K562 (cell line): Measurements from ENCODE around the gene BMPER. TPM values are rescaled to one million over a fixed set of nuclear protein-coding genes. Genes with fewer than 3 reads are reported as not detected.

Source experiments
- ATAC-seq: fragments of 200-7000 bp; cut with Tn5 transposase; 3 replicates; pipeline ENCODE4 v1.9.1; 2020; ENCODE audit warnings: moderate library complexity
- BruUV-seq: library from RNA; stranded (reverse); fragments of 400-500 nt; replicated peaks from 2 replicates; lab custom pipeline; 2021; lab: Mats Ljungman, UMichigan
- CTCF ChIA-PET: fragments of 300-600 bp; formaldehyde crosslinking; extraction: SDS; loops from one replicate; lab custom pipeline; 2021; ENCODE audit warnings: low intra/inter-chr PET ratio; lab: Yijun Ruan, JAX
- POLR2A ChIA-PET: fragments of 300-600, 350-650 bp; sonication (Branson Sonifier 250); formaldehyde crosslinking; extraction: SDS; loops from one replicate; lab custom pipeline; 2021; ENCODE audit warnings: antibody characterized with exemption, inconsistent platforms; lab: Yijun Ruan, JAX
- DNase-seq, 4 experiments: peaks; one replicate each; pipeline versions ENCODE4 v3.0.0 to v3.0.0-alpha.2; 2011 to 2018; ENCODE audit warnings: low spot score in 3 of 4, mixed read lengths in 3 of 4; ENCODE audit errors: extremely low read depth in 1 of 4
- FAIRE-seq: peaks from 2 replicates; lab custom pipeline; 2011; peaks lifted over from hg19 to GRCh38; lab: Jason Lieb, UNC
- H2AFZ ChIP-seq: 2 replicates; pipeline ENCODE4 v1.6.0; 2011; ENCODE audit warnings: low read depth, low read length, control low read depth, inconsistent platforms
- H3K27ac ChIP-seq: fragments of 200-600 bp; 3 replicates; pipeline ENCODE4 v1.8.0; 2011; ENCODE audit warnings: low read depth, mild to moderate bottlenecking, control low read depth, inconsistent platforms, low read length, moderate library complexity, mixed read lengths; ENCODE audit errors: extremely low read depth
- H3K27me3 ChIP-seq, 2 experiments: fragments of 300-600 bp in 1 of 2; 2 replicates in 1 of 2; 3 replicates in 1 of 2; pipeline versions ENCODE4 v1.6.0 to v1.8.0; 2011; ENCODE audit warnings: inconsistent platforms in 2 of 2, low read length in 2 of 2, mild to moderate bottlenecking in 1 of 2, mixed read lengths in 1 of 2, moderate library complexity in 1 of 2; ENCODE audit not compliant: control insufficient read depth in 2 of 2, insufficient read depth in 2 of 2
- H3K36me3 ChIP-seq: fragments of 300-600 bp; 3 replicates; pipeline ENCODE4 v1.8.0; 2011; ENCODE audit warnings: mild to moderate bottlenecking, low read length, inconsistent platforms; ENCODE audit not compliant: control insufficient read depth, insufficient read depth
- H3K4me1 ChIP-seq, 2 experiments: fragments of 200-600 bp in 1 of 2; replicated peaks in 1 of 2; 2 replicates in 1 of 2; 3 replicates in 1 of 2; pipeline versions ENCODE4 v1.5.1 to v1.8.0; 2011; ENCODE audit warnings: inconsistent platforms in 2 of 2, low read length in 2 of 2, mild to moderate bottlenecking in 1 of 2, mixed read lengths in 1 of 2, moderate library complexity in 1 of 2; ENCODE audit not compliant: control insufficient read depth in 2 of 2, insufficient read depth in 2 of 2
- H3K4me2 ChIP-seq: 2 replicates; pipeline ENCODE4 v1.6.1; 2011; ENCODE audit warnings: low read length, control low read depth, inconsistent platforms, mixed read lengths; ENCODE audit not compliant: insufficient read depth
- H3K4me3 ChIP-seq: fragments of 200-600 bp; sonication (generic), shearing (Covaris generic); 2 replicates; pipeline ENCODE4 v1.5.1; 2016; ENCODE audit warnings: control low read depth, inconsistent platforms
- H3K79me2 ChIP-seq: fragments of 200-600 bp; 3 replicates; pipeline ENCODE4 v1.8.0; 2011; ENCODE audit warnings: low read length, inconsistent platforms; ENCODE audit not compliant: control insufficient read depth, insufficient read depth
- H3K9ac ChIP-seq, 2 experiments: 2 replicates each; pipeline versions ENCODE4 v1.6.0 to v1.6.1; 2011; ENCODE audit warnings: low read depth in 2 of 2, low read length in 2 of 2, control low read depth in 1 of 2, inconsistent platforms in 1 of 2, mild to moderate bottlenecking in 1 of 2, mixed read lengths in 1 of 2; ENCODE audit not compliant: insufficient read depth in 1 of 2
- H3K9me1 ChIP-seq: one replicate; pipeline ENCODE4 v1.6.0; 2011; ENCODE audit warnings: inconsistent platforms, mild to moderate bottlenecking, low read length, moderate library complexity; ENCODE audit not compliant: control insufficient read depth, insufficient read depth
- H3K9me3 ChIP-seq: replicated peaks from 2 replicates; pipeline ENCODE4 v1.5.1; 2011; ENCODE audit warnings: low read depth, low read length, inconsistent platforms; ENCODE audit not compliant: control insufficient read depth, insufficient read depth
- H4K20me1 ChIP-seq: replicated peaks from 2 replicates; pipeline ENCODE4 v1.6.1; 2011; ENCODE audit warnings: low read length, inconsistent platforms, mixed read lengths; ENCODE audit not compliant: control insufficient read depth, insufficient read depth
- CHD4 ChIP-seq: fragments of 200-600 bp; sonication (generic); IDR thresholded peaks from 3 replicates; pipeline ENCODE4 v1.6.1; 2012; ENCODE audit warnings: low read depth, mild to moderate bottlenecking, mixed read lengths, low read length, inconsistent platforms; ENCODE audit not compliant: insufficient read depth, insufficient replicate concordance, poor library complexity, severe bottlenecking
- MAZ ChIP-seq, 2 experiments: fragments of 450-650 bp in 1 of 2; sonication (generic) in 1 of 2; formaldehyde crosslinking; IDR thresholded peaks in 1 of 2; conservative IDR thresholded peaks in 1 of 2; 2 replicates each; pipeline versions ENCODE4 v1.4.0 to v1.5.0; 2020; ENCODE audit warnings: mild to moderate bottlenecking in 1 of 2, missing genetic modification reagents in 1 of 2
- POLR2B ChIP-seq: fragments of 450-650 bp; IDR thresholded peaks from 2 replicates; pipeline ENCODE4 v1.6.1; 2018; ENCODE audit warnings: low read depth; ENCODE audit not compliant: partially characterized antibody
- TAL1 ChIP-seq: fragments of 450-650 bp; IDR thresholded peaks from 2 replicates; pipeline ENCODE4 v1.6.1; 2016; ENCODE audit warnings: mild to moderate bottlenecking
- ZFPM2 ChIP-seq: fragments of 250-450 bp; sonication (Bioruptor Pico); IDR thresholded peaks from 2 replicates; pipeline ENCODE4 v1.5.1; 2022; ENCODE audit warnings: mild to moderate bottlenecking
- WGBS: fragments of 100-300 bp; shearing (Covaris generic); methylation state at CpG from one replicate; pipeline ENCODE4 v1.1.6; 2016; ENCODE audit warnings: low coverage, mixed read lengths; ENCODE audit not compliant: insufficient coverage; ENCODE audit errors: missing lambda C conversion rate; 5-methylcytosine and 5-hydroxymethylcytosine counted together
- in situ Hi-C: fragments of 300-500 bp; cut with MboI; formaldehyde crosslinking; loops from 4 replicates; pipeline ENCODE4 v1.15.0; 2018; ENCODE audit warnings: inconsistent platforms, mixed read lengths
- intact Hi-C: fragments of 100-400 bp; cut with micrococcal nuclease; formaldehyde crosslinking; loops from 2 replicates; pipeline ENCODE4 v1.14.2; 2022
- polyA plus RNA-seq, 8 experiments: library from polyadenylated mRNA; depleted of rRNA in 4 of 8; stranded (reverse) in 5 of 8; unstranded in 3 of 8; fragments of >200 nt; fragmentation: Nextera tagmentation in 2 of 8; fragmentation: Illumina TruSeq in 1 of 8; extraction: Ambion mirVana in 2 of 8; extraction: Trizol in 1 of 8; gene quantifications; 2 replicates each; pipeline versions ENCODE4 v1.2.1 to v1.2.3, GENCODE V29; 2011 to 2014; ENCODE audit warnings: inconsistent platforms in 1 of 8, missing spikeins in 1 of 8
- total RNA-seq, 7 experiments: library from RNA; depleted of rRNA in 6 of 7; stranded (reverse); fragments of >200 nt in 6 of 7; fragmentation: Illumina TruSeq in 2 of 7; extraction: Trizol in 2 of 7; gene quantifications; 2 replicates each; pipeline versions ENCODE4 v1.2.1 to v1.2.3, GENCODE V29; 2011 to 2021; ENCODE audit warnings: low replicate concordance in 1 of 7
- TF ChIP-seq, protein P1 (sequence below): fragments of 450-650 bp; formaldehyde crosslinking; IDR thresholded peaks from 2 replicates; pipeline ENCODE4 v1.4.0; 2020; ENCODE audit warnings: mild to moderate bottlenecking, mixed read lengths
- TF ChIP-seq, protein P2 (sequence below): IDR thresholded peaks from 2 replicates; pipeline ENCODE4 v1.6.1; 2012; ENCODE audit warnings: low read depth, low read length, improper control_type of control experiment, borderline replicate concordance

BMPER gene
- total and polyA plus RNA-seq, 9 of the 15 experiments (the other 6 are each of a cell fraction or from before 2014, with no cell fraction given), result not detected

DNA sequence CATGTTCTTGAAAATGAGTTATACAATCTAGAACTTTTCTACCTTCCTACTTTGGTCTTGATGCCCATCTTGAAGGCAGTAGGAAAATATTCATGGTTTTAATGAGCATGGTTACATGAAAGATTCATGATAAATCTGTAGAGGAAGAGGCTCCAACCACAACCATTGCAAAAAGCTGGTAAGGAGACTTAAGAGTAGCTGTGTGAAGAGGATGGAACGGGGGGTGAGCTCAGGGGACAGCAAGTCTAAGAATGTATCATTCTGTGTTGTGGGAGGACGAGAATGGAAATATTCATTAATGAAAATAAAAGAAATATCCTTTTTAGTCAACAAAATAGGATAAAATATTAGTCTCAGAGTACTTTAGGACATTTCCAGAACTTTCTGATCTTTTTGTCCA lies 81.1 kb downstream of the BMPER start:
- no peaks in the 10 kb centered on the region for H4K20me1 ChIP-seq
- DNase-seq (no peak), FAIRE-seq (no peak), ATAC-seq (no peak)
- WGBS, result 0% methylated on average over 2 of the region's 2 CpGs
- POLR2A ChIA-PET, result no interaction called here
- no peaks in the 10 kb centered on the region for H3K36me3 ChIP-seq
- H3K27ac ChIP-seq, result no peak overlapping the region
- H3K9me1 ChIP-seq, result no peaks in the 10 kb centered on the region
- no peak overlapping the region for H3K9ac ChIP-seq
- TF ChIP-seq, protein P1, sequence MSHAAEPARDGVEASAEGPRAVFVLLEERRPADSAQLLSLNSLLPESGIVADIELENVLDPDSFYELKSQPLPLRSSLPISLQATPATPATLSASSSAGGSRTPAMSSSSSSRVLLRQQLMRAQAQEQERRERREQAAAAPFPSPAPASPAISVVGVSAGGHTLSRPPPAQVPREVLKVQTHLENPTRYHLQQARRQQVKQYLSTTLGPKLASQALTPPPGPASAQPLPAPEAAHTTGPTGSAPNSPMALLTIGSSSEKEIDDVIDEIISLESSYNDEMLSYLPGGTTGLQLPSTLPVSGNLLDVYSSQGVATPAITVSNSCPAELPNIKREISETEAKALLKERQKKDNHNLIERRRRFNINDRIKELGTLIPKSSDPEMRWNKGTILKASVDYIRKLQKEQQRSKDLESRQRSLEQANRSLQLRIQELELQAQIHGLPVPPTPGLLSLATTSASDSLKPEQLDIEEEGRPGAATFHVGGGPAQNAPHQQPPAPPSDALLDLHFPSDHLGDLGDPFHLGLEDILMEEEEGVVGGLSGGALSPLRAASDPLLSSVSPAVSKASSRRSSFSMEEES (CRISPR knock-in tag), result no peak
- no peak for TF ChIP-seq CHD4
- TF ChIP-seq ZFPM2 (CRISPR knock-in tag), result no peak
- TF ChIP-seq POLR2B, result no peak
- no peak for TF ChIP-seq TAL1
- TF ChIP-seq, protein P2, sequence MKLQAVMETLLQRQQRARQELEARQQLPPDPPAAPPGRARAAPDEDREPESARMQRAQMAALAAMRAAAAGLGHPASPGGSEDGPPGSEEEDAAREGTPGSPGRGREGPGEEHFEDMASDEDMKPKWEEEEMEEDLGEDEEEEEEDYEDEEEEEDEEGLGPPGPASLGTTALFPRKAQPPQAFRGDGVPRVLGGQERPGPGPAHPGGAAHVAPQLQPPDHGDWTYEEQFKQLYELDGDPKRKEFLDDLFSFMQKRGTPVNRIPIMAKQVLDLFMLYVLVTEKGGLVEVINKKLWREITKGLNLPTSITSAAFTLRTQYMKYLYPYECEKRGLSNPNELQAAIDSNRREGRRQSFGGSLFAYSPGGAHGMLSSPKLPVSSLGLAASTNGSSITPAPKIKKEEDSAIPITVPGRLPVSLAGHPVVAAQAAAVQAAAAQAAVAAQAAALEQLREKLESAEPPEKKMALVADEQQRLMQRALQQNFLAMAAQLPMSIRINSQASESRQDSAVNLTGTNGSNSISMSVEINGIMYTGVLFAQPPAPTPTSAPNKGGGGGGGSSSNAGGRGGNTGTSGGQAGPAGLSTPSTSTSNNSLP, result no peak
- TF ChIP-seq MAZ (CRISPR knock-in tag; conservative IDR thresholded peaks at IDR 0.05 in 1 of 2, IDR thresholded peaks at IDR 0.05 in 1 of 2), result no peak
- no peak overlapping the region for H3K4me3 ChIP-seq
- in situ Hi-C loops (no loop called here), intact Hi-C loops (no loop called here)
- no peak overlapping the region for H3K4me2 ChIP-seq
- no peaks in the 10 kb centered on the region; the same call in 1 of the 2 replicates for H3K9me3 ChIP-seq
- no peaks in the 10 kb centered on the region for H3K79me2 ChIP-seq
- no peak overlapping the region for H2AFZ ChIP-seq
- no TSS peak for BruUV-seq
- CTCF ChIA-PET, result no interaction called here
- H3K4me1 ChIP-seq, result no peaks in the 10 kb centered on the region
- no peaks in the 10 kb centered on the region for H3K27me3 ChIP-seq
